NCI-H748 treated with DMSO at 0.1 percent for 48 hours (cell line): Measurements from ENCODE around the gene CLP1.
"Not testable (repeated sequence)": the region's sequence is repeated elsewhere in the genome, so short reads cannot be mapped to it uniquely, and the experiment has no call there.

Source experiments
- DNase-seq: peaks from one replicate; lab custom pipeline; 2025; lab: John Stamatoyannopoulos, UW

The CLP1 gene

GRCh38 chr11:57667117-57667735 lies 9.7 kb downstream of the CLP1 start:
- DNase-seq = peak; percentile 97

GRCh38 chr11:57667736-57668433 lies 10.3 kb downstream of the CLP1 start, which contains the start of gene ZDHHC5:
Gene ZDHHC5, plus strand, starts transcription at chr11:57668114. Its CDS starts 4,977 bp downstream, at chr11:57673091.
- DNase-seq = peak; percentile 97

- DNase-seq = no peak
Observed at GRCh38 chr11:57668434-57668782, 10.8 kb downstream of the CLP1 start.

- no peak for DNase-seq
Observed at GRCh38 chr11:57674251-57674650, 16.7 kb downstream of the CLP1 start.

- no peak for DNase-seq
Observed at GRCh38 chr11:57675176-57675941, 17.8 kb downstream of the CLP1 start.

DNA sequence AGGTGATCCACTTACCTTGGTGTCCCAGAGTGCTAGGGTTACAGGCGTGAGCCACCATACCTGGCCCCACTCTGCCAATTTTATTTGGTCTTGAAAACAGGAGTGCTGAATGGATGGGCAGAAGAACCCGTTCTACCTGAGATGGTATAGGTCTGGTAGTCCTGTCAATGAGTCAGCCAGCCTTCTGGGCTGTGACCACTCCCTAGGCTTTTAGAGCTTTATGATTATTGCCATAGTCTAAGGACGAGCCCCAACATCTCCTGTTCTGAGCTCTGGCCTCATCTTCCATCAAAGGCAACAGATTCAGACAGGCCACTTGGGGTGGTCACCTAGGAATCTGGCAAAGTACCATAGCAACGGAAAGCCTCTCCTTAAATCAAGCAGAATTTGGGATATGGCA lies 21.8 kb downstream of the CLP1 start:
- DNase-seq = no peak

GRCh38 chr11:57680552-57680874 lies 23.0 kb downstream of the CLP1 start:
- DNase-seq = no peak

DNA sequence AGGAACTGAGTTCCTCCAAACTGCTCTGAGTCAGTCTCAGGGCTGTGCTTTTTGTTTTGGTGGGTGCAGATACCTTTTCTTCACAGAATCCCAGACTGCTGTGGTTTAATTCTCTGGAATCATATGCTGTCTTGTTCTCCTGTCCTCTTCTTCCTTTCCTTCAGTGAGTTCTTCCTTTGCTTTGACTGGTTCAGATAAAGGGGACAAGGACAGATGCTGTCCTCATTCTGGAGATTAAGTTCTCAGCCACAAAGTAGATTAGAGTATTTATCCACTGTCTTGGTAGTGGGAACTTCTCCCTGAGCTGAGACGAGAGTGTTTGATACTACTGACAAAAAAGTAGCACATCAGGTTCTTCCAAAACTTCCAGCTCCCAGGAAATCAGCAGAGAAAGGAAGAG lies 23.6 kb downstream of the CLP1 start:
- no peak for DNase-seq

DNA sequence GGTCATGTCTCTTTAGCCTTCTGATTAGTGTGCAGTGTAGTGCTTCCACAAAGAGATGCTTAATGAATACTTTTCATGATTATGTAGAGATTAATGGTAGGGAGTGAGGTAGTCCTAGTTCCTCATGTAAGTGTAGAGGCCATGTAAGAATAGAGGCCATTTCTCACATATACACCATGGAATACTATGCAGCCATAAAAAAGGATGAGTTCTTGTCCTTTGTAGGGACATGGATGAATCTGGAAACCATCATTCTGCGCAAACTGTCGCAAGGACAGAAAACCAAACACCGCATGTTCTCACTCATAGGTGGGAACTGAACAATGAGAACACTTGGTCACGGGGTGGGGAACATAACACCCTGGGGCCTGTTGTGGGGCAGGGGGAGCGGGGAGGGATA lies 32.9 kb downstream of the CLP1 start:
- DNase-seq = not testable (repeated sequence)

DNA sequence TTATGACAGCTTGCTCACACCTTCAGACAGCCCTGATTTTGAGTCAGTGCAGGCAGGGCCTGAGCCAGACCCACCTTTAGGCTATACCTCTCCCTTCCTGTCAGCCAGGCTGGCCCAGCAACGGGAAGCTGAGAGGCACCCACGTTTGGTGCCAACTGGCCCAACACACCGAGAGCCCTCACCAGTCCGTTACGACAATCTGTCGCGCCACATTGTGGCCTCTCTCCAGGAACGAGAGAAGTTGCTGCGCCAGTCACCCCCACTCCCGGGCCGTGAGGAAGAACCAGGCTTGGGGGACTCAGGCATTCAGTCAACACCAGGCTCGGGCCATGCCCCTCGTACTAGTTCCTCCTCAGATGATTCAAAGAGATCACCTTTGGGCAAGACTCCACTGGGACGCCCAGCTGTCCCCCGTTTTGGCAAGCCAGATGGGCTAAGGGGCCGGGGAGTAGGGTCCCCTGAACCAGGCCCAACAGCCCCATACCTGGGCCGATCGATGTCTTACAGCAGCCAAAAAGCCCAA lies 41.3 kb downstream of the CLP1 start:
- DNase-seq = no peak

DNA sequence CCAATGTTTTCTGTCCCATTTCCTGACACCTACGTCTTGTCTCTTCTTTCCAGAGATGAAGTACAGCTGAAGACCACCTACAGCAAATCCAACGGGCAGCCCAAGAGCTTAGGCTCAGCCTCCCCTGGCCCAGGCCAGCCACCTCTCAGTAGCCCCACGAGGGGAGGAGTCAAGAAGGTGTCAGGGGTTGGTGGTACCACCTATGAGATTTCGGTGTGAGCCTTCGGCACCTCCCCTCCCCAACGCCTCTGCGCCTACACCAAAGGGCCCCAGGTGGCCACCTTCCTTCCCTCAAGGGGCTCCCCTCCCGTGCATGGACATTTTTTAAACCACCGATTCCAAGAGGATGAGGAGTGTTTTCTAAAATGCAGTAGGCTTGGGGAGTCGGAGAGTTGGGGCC lies 42.3 kb downstream of the CLP1 start:
- no peak for DNase-seq

DNA sequence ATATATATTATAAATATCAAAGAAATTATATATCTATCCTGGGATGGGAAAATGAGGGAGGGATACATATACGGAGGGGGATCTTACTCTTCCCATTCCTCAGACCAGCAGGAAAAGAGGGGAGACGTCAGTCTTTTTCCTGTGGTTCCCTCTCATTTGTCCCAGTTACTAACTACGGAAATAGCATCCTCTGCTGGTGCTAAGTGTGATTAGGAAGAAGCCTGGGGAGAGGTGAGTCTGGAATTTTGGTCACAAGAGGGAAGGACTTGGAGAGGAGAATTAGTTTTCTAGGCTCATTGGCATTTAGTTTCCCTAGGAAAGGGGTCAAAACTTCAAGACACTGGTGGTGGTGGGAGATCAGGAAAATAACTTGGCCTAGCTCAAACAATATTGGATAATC lies 42.9 kb downstream of the CLP1 start:
- DNase-seq = no peak

DNA sequence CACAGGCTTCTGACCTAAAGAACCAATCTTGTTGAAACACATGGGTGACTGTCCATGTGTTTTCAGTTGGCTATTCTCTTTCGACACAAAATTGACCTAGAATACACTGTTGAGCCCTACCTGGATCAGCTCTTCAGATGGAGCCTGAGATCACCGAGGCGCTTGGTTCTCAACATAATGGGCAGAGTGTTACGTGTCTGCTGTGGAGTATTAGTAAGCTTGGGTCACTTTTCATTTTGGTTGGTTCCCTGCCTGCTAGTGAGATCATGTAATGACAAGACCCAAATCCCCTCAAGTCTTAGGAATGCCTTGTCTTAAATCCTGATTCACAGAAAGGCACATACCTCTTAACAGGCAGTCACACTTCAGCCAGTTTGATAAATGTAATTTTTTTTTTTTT lies 45.8 kb downstream of the CLP1 start:
- DNase-seq = no peak

GRCh38 chr11:57704932-57705331 lies 47.4 kb downstream of the CLP1 start:
- no peak for DNase-seq

DNA sequence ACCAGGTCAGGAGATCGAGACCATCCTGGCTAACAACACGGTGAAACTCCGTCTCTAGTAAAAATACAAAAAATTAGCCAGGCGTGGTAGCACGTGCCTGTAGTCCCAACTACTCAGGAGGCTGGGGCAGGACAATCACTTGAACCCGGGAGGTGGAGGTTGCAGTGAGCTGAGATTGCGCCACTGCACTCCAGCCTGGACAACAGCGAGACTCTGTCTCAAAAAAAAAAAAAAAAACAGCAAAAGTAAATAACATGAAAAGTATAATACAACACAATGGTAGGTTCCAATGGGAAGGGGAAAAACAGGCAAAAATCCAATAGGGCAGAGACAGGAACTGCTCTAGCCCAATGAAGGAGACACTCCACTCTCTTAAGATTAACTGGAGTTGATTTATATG lies 47.9 kb downstream of the CLP1 start:
- DNase-seq = not testable (repeated sequence)

GRCh38 chr11:57709802-57710367 lies 52.3 kb downstream of the CLP1 start:
- DNase-seq = no peak
